SH-SY5Y (cell line): Measurements from ENCODE around the gene RBM33.

Experiments used
- GATA2 ChIP-seq: IDR thresholded peaks from 2 replicates; pipeline ENCODE4 v1.6.1; 2011; ENCODE audit warnings: mild to moderate bottlenecking, low read depth, low read length
- GATA3 ChIP-seq: IDR thresholded peaks from 2 replicates; pipeline ENCODE4 v1.6.1; 2011; ENCODE audit warnings: low read depth, mild to moderate bottlenecking, low read length, moderate library complexity

- no peak for TF ChIP-seq GATA3
- no peak for TF ChIP-seq GATA2
Measured at GRCh38 chr7:155645662-155646061, 1.2 kb downstream of the RBM33 start.
